Prostate gland (tissue), 2 donors: Measurements from ENCODE around the gene AK8.

Source experiments
- CTCF ChIP-seq, 4 experiments: fragments of 200-600 bp in 2 of 4; fragments of 450-650 bp in 2 of 4; sonication (generic) in 2 of 4; IDR thresholded peaks; 1 replicate in 3 of 4; 2 replicates in 1 of 4; pipeline ENCODE4 v1.5.1; 2016 to 2019; ENCODE audit warnings: antibody characterized with exemption in 4 of 4, mild to moderate bottlenecking in 2 of 4, moderate library complexity in 2 of 4
- POLR2A ChIP-seq: fragments of 450-650 bp; IDR thresholded peaks from one replicate; pipeline ENCODE4 v1.6.1; 2016; ENCODE audit warnings: antibody characterized with exemption, mild to moderate bottlenecking

GRCh38 chr9:132792547-132792946 is 85.5 kb downstream of the AK8 start:
- TF ChIP-seq CTCF (IDR thresholded peaks at IDR 0.05) (no peak), POLR2A (no peak)
